ENCODE measurements around the gene CCNB1IP1.

CCNB1IP1 gene

DNA sequence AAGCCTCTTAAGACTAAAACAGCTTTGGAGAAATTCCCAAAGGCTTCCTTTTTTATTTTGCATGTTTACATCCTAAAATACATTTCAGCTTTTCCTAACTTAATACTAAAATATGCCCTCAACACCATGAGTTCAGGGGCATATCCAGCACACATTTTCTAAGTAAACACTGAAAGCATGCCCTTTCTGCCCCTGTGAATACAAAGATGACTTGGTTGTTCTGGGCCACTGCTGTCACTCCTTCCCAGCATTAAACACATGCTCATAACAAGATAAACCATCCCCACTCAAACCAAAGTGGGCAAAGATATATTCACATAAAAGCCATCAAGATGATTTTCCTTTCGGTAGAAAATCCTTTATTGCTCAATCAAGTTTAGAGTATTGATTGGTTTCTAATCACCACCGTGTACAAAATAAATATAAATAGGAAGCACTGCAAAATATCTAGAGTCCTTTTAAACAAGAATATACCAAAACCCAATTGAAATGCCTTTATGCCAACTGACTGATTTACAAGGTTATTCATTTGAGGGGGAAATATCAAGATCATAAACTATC is 1.9 kb downstream of the CCNB1IP1 start:
- Histone ChIP-seq H3K27me3 (ENCODE audit: control insufficient read depth in 3 of 3, insufficient read depth in 3 of 3, low read depth in 1 of 3, low read length in 3 of 3) (no peaks in the 10 kb centered on the region), H3K18ac (ENCODE audit: low read length) (no peak overlapping the region), H3K14ac (ENCODE audit: low read length) (no peak overlapping the region), H3K4me2 (ENCODE audit: insufficient read depth, low read length, poor library complexity, severe bottlenecking) (no peak overlapping the region), H2BK12ac (ENCODE audit: low read length) (no peak overlapping the region), H3K79me1 (ENCODE audit: low read depth, low read length) (no peaks in the 10 kb centered on the region), H3K36me3 (replicated peaks in 1 of 2; ENCODE audit: control insufficient read depth in 2 of 2, insufficient read depth in 2 of 2, low read length in 2 of 2) (peaks cover 10 to 48% of the 10 kb centered on the region in 2 donors), H4K8ac (ENCODE audit: low read depth, low read length) (no peak overlapping the region), H2BK15ac (ENCODE audit: low read length) (no peak overlapping the region), H2BK5ac (ENCODE audit: low read length) (no peak overlapping the region), H3K4ac (ENCODE audit: low read length) (no peak overlapping the region), H2AK5ac (ENCODE audit: low read depth, low read length) (no peak overlapping the region), H3K23ac (ENCODE audit: low read depth, low read length, poor library complexity) (no peak overlapping the region), H3K4me1 (ENCODE audit: control insufficient read depth in 2 of 2, insufficient read depth in 1 of 2, low read depth in 1 of 2, low read length in 2 of 2) (peaks cover 2 to 3% of the 10 kb centered on the region in 2 donors), H2AFZ (ENCODE audit: low read length) (no peak overlapping the region), H2BK120ac (ENCODE audit: low read depth, low read length) (no peak overlapping the region), H4K91ac (ENCODE audit: low read depth, low read length, poor library complexity) (no peak overlapping the region), H3K27ac (replicated peaks; ENCODE audit: low read length) (no peak overlapping the region), H3K9me3 (replicated peaks in 1 of 2; ENCODE audit: control insufficient read depth in 2 of 2, insufficient read depth in 1 of 2, low read depth in 1 of 2, low read length in 2 of 2) (no peaks in the 10 kb centered on the region), H3K9ac (ENCODE audit: low read depth, low read length, poor library complexity) (no peak overlapping the region), H3K4me3 (ENCODE audit: low read length in 2 of 2) (peak overlapping the region in 1 of 2 donors; percentile 35)
- no peak for DNase-seq (ENCODE audit: low spot score)
- WGBS, 2 donors (ENCODE audit: extremely low coverage in 2 of 2, insufficient read length in 2 of 2, insufficient replicate concordance in 1 of 2), result no CpG with 5 or more reads among the region's 2 CpGs

DNA sequence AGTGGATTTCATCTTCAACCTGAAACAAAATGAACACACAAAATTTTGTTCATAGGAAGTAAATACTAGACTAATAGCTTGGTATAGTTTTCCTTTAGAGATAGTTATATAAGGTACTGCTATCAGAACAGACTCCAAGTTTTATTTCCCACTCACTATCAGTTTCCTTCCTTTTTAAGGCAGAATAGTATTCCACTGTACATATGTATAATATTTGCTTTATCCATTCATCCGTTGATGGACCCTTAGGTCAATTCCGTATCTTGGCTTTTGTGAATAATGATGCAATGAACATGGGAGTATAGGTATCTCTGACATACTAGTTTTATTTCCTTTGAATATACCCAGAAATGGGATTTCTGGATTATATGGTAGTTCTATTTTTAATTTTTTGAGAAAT is 3.7 kb downstream of the CCNB1IP1 start:
- DNase-seq (ENCODE audit: low spot score), result no peak
- H2BK120ac ChIP-seq (ENCODE audit: low read depth, low read length), result no peak overlapping the region
- H3K9me3 ChIP-seq (replicated peaks in 1 of 2; ENCODE audit: control insufficient read depth in 2 of 2, insufficient read depth in 1 of 2, low read depth in 1 of 2, low read length in 2 of 2), result no peaks in the 10 kb centered on the region
- peaks cover 2 to 3% of the 10 kb centered on the region in 2 donors for H3K4me1 ChIP-seq (ENCODE audit: control insufficient read depth in 2 of 2, insufficient read depth in 1 of 2, low read depth in 1 of 2, low read length in 2 of 2)
- H3K79me1 ChIP-seq (ENCODE audit: low read depth, low read length), result no peaks in the 10 kb centered on the region
- H3K14ac ChIP-seq (ENCODE audit: low read length), result no peak overlapping the region
- H3K9ac ChIP-seq (ENCODE audit: low read depth, low read length, poor library complexity), result no peak overlapping the region
- no peak overlapping the region for H2BK15ac ChIP-seq (ENCODE audit: low read length)
- no peak overlapping the region for H3K23ac ChIP-seq (ENCODE audit: low read depth, low read length, poor library complexity)
- no peak overlapping the region for H2AK5ac ChIP-seq (ENCODE audit: low read depth, low read length)
- H2BK5ac ChIP-seq (ENCODE audit: low read length), result no peak overlapping the region
- H4K91ac ChIP-seq (ENCODE audit: low read depth, low read length, poor library complexity), result no peak overlapping the region
- H2BK12ac ChIP-seq (ENCODE audit: low read length), result no peak overlapping the region
- H2AFZ ChIP-seq (ENCODE audit: low read length), result no peak overlapping the region
- H3K27ac ChIP-seq (replicated peaks; ENCODE audit: low read length), result no peak overlapping the region
- H4K8ac ChIP-seq (ENCODE audit: low read depth, low read length), result no peak overlapping the region
- H3K4me3 ChIP-seq (ENCODE audit: low read length in 2 of 2), result no peak overlapping the region
- no peak overlapping the region for H3K4me2 ChIP-seq (ENCODE audit: insufficient read depth, low read length, poor library complexity, severe bottlenecking)
- H3K27me3 ChIP-seq (ENCODE audit: control insufficient read depth in 3 of 3, insufficient read depth in 3 of 3, low read depth in 1 of 3, low read length in 3 of 3), result no peaks in the 10 kb centered on the region
- H3K36me3 ChIP-seq (replicated peaks in 1 of 2; ENCODE audit: control insufficient read depth in 2 of 2, insufficient read depth in 2 of 2, low read length in 2 of 2), result peaks cover 15 to 65% of the 10 kb centered on the region in 2 donors
- H3K18ac ChIP-seq (ENCODE audit: low read length), result no peak overlapping the region
- WGBS, 2 donors (ENCODE audit: extremely low coverage in 2 of 2, insufficient read length in 2 of 2, insufficient replicate concordance in 1 of 2), result no CpG with 5 or more reads among the region's 2 CpGs
- no peak overlapping the region for H3K4ac ChIP-seq (ENCODE audit: low read length)

DNA sequence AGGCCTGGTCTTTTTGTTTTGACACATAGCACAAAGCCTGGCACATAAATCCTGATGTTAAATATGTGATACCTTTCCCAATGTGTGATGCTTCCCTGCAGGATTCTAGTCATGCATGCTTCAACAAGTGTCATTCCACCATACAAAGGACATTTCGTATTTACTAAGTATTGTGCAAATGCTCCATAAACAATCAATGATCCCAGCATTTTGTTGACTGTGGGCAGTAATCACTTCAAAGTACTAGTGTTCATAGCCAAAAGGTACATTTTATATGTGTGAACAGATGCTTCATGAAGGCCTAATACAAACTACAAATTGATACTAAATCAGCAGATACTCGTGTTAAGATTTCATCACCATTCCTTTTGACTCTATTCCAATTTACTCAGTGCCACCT is 4.4 kb downstream of the CCNB1IP1 start:
- no CpG with 5 or more reads among the region's 2 CpGs for WGBS, 2 donors (ENCODE audit: extremely low coverage in 2 of 2, insufficient read length in 2 of 2, insufficient replicate concordance in 1 of 2)
- Histone ChIP-seq H3K36me3 (replicated peaks in 1 of 2; ENCODE audit: control insufficient read depth in 2 of 2, insufficient read depth in 2 of 2, low read length in 2 of 2) (peaks cover 16 to 71% of the 10 kb centered on the region in 2 donors), H3K4me1 (ENCODE audit: control insufficient read depth in 2 of 2, insufficient read depth in 1 of 2, low read depth in 1 of 2, low read length in 2 of 2) (peaks cover 2 to 3% of the 10 kb centered on the region in 2 donors)

DNA sequence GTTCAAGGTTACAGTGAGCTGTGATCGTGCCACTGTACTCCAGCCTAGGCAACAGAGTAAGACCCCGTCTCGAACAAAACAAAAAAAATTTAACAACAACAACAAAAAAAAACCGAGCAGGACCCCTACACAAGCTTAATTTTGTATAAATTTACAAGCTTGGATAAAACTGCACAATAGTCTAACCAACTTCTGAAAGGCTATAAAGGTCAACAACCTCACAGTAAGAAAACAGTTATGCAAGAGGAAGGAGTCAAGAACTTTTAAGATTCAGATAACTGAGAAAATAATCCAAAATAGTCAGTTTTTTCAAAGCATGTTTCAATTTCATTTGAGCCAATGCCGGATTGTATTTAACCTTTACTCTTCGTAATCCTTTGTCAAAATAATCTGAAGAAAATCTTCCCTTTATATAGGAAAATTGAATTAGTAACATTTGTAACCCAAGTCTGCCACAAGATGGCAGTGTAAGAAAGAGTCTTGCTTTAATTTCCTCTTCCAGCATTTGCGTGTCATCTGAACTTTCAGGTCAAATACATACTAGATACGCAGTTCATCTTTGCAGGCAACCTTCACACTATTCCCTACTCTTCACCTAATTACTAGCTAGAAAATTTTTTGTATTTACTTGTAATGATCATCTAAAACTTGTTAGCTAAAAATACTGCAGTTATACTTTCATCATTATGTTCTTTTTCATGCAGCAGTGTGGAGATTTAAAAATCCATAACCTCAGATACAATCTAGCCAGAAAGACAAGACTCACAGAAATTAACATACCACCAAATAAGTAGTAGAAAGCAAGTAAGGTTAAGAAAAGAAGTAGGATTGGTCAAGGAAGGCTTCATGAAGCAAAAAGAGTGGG is 5.8 kb downstream of the CCNB1IP1 start:
- Histone ChIP-seq H2BK120ac (ENCODE audit: low read depth, low read length) (no peak overlapping the region), H2AK5ac (ENCODE audit: low read depth, low read length) (no peak overlapping the region), H3K36me3 (replicated peaks in 1 of 2; ENCODE audit: control insufficient read depth in 2 of 2, insufficient read depth in 2 of 2, low read length in 2 of 2) (peaks cover 19 to 83% of the 10 kb centered on the region in 2 donors), H2BK12ac (ENCODE audit: low read length) (no peak overlapping the region), H3K4me3 (ENCODE audit: low read length in 2 of 2) (no peak overlapping the region), H3K4me2 (ENCODE audit: insufficient read depth, low read length, poor library complexity, severe bottlenecking) (no peak overlapping the region), H2BK15ac (ENCODE audit: low read length) (no peak overlapping the region), H4K91ac (ENCODE audit: low read depth, low read length, poor library complexity) (no peak overlapping the region), H3K14ac (ENCODE audit: low read length) (no peak overlapping the region), H4K8ac (ENCODE audit: low read depth, low read length) (no peak overlapping the region), H2AFZ (ENCODE audit: low read length) (no peak overlapping the region), H3K27me3 (ENCODE audit: control insufficient read depth in 3 of 3, insufficient read depth in 3 of 3, low read depth in 1 of 3, low read length in 3 of 3) (no peaks in the 10 kb centered on the region), H2BK5ac (ENCODE audit: low read length) (no peak overlapping the region), H3K23ac (ENCODE audit: low read depth, low read length, poor library complexity) (no peak overlapping the region), H3K9me3 (replicated peaks in 1 of 2; ENCODE audit: control insufficient read depth in 2 of 2, insufficient read depth in 1 of 2, low read depth in 1 of 2, low read length in 2 of 2) (no peaks in the 10 kb centered on the region), H3K4me1 (ENCODE audit: control insufficient read depth in 2 of 2, insufficient read depth in 1 of 2, low read depth in 1 of 2, low read length in 2 of 2) (peaks cover 2 to 3% of the 10 kb centered on the region in 2 donors), H3K9ac (ENCODE audit: low read depth, low read length, poor library complexity) (no peak overlapping the region), H3K79me1 (ENCODE audit: low read depth, low read length) (no peaks in the 10 kb centered on the region), H3K4ac (ENCODE audit: low read length) (no peak overlapping the region), H3K18ac (ENCODE audit: low read length) (no peak overlapping the region), H3K27ac (replicated peaks; ENCODE audit: low read length) (no peak overlapping the region)
- WGBS, 2 donors (ENCODE audit: extremely low coverage in 2 of 2, insufficient read length in 2 of 2, insufficient replicate concordance in 1 of 2), result no CpG with 5 or more reads among the region's 8 CpGs
- DNase-seq (ENCODE audit: low spot score), result peak; percentile 45

More for the DNA sequence above, 4.4 kb downstream of the CCNB1IP1 start:
- Histone ChIP-seq H3K4me2 (ENCODE audit: insufficient read depth, low read length, poor library complexity, severe bottlenecking) (no peak overlapping the region), H3K4me3 (ENCODE audit: low read length in 2 of 2) (no peak overlapping the region), H3K18ac (ENCODE audit: low read length) (no peak overlapping the region), H2BK15ac (ENCODE audit: low read length) (no peak overlapping the region), H2BK12ac (ENCODE audit: low read length) (no peak overlapping the region), H3K9ac (ENCODE audit: low read depth, low read length, poor library complexity) (no peak overlapping the region), H2AFZ (ENCODE audit: low read length) (no peak overlapping the region), H4K91ac (ENCODE audit: low read depth, low read length, poor library complexity) (no peak overlapping the region), H2BK5ac (ENCODE audit: low read length) (no peak overlapping the region), H3K23ac (ENCODE audit: low read depth, low read length, poor library complexity) (no peak overlapping the region), H3K27ac (replicated peaks; ENCODE audit: low read length) (no peak overlapping the region), H3K79me1 (ENCODE audit: low read depth, low read length) (no peaks in the 10 kb centered on the region), H3K4ac (ENCODE audit: low read length) (no peak overlapping the region), H2AK5ac (ENCODE audit: low read depth, low read length) (no peak overlapping the region), H3K9me3 (replicated peaks in 1 of 2; ENCODE audit: control insufficient read depth in 2 of 2, insufficient read depth in 1 of 2, low read depth in 1 of 2, low read length in 2 of 2) (no peaks in the 10 kb centered on the region), H4K8ac (ENCODE audit: low read depth, low read length) (no peak overlapping the region), H3K14ac (ENCODE audit: low read length) (no peak overlapping the region), H3K27me3 (ENCODE audit: control insufficient read depth in 3 of 3, insufficient read depth in 3 of 3, low read depth in 1 of 3, low read length in 3 of 3) (no peaks in the 10 kb centered on the region), H2BK120ac (ENCODE audit: low read depth, low read length) (no peak overlapping the region)
- no peak for DNase-seq (ENCODE audit: low spot score)

All from neuronal stem cell (in vitro differentiated cells).